CD4-positive, alpha-beta T cell treated with Interleukin-4 for 1 hour (primary cell): ENCODE data around the gene MYL11.

Experiments
- DNase-seq, 2 donors: peaks; one replicate each; pipeline ENCODE4 v3.0.0-alpha.2; 2020 to 2022

Gene MYL11

GRCh38 chr16:30354423-30355143 lies 20.0 kb upstream of the MYL11 start:
- DNase-seq = no peak

DNA sequence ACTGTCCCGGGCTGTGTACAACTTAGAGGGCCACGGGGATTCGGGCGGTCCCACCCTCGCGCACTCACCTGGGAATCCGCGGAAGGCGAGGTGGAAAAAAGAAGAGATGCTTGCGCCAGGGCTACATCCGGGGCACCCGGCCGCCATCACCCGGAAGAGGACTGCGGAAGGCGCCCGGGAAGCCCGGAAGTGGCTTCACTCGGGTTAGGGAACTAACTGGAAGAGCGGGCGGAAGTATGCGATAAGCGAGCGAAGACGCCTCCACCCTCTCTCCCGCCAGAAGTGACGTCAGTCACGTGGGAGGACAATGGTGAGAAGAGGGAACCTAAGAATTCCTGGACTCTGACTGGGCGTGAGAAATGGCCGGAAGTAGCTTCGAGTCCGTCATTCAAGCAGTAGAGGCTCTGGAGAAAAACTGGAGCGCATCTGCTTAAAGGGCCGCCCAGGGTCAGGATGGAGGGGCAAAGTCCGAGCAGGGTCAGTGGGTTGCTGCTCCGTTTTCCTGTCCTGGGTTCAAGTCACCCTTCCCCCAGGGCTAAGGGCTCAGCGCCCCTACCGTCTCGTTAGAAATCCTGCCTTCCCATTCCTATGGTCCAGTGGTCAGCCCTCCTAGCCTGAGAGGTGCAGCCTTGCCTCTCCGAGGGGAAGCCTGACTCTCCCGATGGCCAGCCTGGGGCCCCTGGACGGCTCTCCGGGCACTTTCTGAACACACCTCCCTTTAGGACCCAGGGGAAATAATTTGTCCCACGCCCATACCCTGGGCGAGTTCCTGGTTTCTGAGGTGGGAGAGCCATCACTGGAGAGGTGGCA lies 19.3 kb upstream of the MYL11 start, which contains the start of gene CD2BP2:
CD2BP2 (minus strand) TSS at position 165 of the 810 bp plus-strand sequence. CDS start 627 bp downstream, outside the sequence.
- DNase-seq = peak; percentile 90 to 93

GRCh38 chr16:30355954-30356308 lies 18.7 kb upstream of the MYL11 start:
- no peak for DNase-seq

GRCh38 chr16:30356401-30357084 lies 18.1 kb upstream of the MYL11 start:
- DNase-seq = no peak

DNA sequence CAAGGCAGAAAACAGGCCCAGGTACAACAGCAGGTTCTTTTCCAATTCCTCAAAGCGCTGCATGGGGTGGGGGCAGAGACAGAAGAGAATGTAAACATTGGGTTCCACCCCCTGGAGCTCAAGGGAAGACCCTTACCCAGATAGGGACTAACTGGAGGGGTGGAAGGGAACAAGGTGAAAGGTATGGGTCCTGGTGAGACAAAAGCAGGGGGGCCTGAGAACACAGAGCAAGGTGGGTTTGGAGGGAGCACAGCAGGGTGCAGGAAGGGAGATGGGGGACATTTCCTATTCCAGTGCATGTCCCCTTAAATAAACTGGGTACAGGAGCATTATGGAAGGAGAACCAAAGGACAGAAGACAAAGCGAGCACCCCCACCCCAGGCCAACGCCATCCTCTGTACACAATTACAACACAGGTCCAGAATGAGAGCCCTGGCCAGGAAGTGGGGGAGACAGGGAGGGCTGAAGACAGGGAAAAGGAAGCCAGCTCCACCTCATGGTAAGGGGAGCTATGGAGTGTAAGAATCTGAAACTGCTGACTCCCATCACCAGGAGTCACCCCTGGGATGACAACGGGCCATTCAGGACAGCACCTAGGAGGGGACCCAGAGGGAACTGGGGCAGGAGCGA lies 17.4 kb upstream of the MYL11 start:
- no peak for DNase-seq

DNA sequence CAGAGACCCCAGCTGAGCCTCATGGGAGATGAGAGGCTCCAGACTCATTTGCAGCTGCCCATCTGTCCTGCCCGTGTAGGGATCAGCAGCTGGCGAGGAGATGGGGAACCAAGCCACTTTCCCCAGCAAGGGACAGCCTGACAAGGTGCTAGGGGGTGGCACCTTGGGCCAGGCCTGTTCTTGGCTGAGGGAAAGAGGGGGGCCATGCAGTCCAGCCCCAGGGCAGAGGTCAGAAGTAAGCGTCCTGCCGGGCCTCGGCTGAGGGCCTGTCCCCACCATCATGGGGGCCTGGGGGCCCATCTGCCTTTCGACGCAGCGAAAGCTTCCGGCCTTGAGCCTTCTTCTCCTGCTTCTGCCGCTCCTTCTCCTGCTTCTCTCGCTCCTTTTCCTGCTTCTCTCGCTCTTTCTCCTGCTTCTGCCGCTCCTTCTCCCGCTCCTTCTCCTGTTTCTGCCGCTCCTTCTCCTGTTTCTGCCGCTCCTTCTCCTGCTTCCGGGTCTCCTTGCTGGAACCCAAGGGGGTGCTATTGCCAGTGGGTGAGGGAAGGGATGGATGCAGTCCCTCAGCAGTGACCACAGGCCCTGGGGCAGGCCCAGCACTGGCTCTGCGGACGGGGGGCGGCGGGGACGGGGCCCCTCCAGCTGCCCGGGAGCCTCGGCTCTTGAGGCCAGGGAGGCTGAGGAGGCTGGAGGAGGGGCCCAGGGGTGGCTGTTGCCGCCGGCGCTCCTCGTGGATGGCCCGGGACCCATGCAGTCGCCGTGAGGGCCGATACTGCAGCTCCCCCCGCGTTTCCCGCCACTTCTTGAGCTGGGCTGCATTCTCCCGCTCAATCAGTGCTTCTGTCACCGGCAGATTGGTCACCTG lies 16.7 kb upstream of the MYL11 start:
- DNase-seq = no peak

- DNase-seq = no peak
Observed at GRCh38 chr16:30358577-30358936, 16.0 kb upstream of the MYL11 start.

- no peak for DNase-seq
Observed at GRCh38 chr16:30358990-30359870, 15.4 kb upstream of the MYL11 start.

DNA sequence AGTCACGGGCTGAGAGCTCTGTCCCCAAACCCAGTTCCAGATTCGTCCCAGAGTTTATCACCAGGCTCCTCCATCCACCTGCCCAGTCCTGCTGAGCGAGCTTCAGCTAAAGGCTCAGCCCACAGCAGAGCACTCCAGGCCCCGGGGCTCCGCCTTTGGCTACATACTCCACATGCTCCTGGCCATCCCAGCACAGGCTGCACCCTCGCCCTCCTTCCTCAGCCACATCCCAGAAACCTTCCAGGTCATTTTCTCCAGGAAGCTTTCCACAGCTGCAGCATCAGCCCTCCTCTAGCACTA lies 14.8 kb upstream of the MYL11 start:
- no peak for DNase-seq

- DNase-seq = no peak
Observed at GRCh38 chr16:30361180-30361579, 13.4 kb upstream of the MYL11 start.

- no peak for DNase-seq
Observed at GRCh38 chr16:30365200-30365599, 9.4 kb upstream of the MYL11 start.

- no peak for DNase-seq
Observed at GRCh38 chr16:30366511-30366910, 8.1 kb upstream of the MYL11 start.

GRCh38 chr16:30367349-30368009 lies 7.1 kb upstream of the MYL11 start:
- DNase-seq = no peak

GRCh38 chr16:30368122-30368791 lies 6.3 kb upstream of the MYL11 start:
- peak in 1 of 2 donors; percentile 55 for DNase-seq

DNA sequence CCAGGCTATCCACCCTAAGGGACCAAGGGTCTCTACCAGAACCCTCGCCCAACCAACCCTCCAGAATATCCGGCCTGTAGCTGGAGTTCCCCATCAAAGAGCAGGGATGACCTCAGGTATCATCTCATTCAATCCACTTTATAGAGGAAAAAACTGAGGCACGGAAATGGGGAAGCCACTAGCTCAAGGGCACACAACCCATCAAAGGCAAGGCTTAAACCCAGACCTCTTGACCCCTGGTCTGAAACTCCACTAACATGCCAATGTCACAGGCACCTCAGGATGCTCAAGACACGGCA lies 5.9 kb upstream of the MYL11 start:
- DNase-seq = no peak

DNA sequence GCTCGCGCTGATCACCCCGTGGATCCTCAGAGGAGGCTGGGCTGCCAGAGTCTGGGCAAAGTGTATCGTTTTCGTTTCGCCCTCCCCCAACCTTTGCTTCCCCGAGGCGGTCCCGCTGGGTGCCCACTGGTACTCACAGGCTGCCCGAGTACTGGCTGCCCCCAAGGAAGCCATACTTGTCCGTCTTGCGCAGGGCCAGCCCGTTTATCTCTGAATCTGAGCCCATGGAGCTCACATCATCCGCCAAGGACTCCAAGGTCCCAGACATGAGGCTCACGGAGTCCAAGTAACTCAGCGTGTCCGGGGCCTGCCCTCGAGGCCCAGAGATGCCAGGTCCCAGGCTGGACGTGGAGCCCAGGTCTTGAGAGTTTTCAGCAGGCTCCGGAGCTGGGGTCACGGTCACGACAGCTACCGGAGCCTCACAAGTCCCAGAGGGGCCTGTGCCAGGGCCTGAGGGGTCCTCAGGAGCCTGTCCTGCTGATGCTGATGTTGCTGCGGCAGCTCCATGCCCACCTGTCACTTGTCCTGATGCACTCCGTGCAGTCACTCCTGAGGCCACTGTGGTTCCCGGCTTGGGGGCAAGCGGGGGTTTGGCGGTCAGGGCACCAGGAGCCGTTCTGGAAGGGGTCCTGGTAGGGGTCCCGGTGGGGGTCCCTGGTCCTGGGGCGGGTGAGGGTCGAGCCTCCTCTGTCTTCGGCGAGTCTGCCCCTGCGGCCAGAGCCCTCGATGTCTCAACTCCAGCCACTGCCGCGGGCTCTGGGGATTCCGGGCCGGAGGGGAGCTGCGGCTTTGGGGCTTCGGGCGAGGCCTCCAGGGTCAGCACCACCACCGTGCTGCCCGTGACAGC lies 5.3 kb upstream of the MYL11 start:
- DNase-seq = no peak

DNA sequence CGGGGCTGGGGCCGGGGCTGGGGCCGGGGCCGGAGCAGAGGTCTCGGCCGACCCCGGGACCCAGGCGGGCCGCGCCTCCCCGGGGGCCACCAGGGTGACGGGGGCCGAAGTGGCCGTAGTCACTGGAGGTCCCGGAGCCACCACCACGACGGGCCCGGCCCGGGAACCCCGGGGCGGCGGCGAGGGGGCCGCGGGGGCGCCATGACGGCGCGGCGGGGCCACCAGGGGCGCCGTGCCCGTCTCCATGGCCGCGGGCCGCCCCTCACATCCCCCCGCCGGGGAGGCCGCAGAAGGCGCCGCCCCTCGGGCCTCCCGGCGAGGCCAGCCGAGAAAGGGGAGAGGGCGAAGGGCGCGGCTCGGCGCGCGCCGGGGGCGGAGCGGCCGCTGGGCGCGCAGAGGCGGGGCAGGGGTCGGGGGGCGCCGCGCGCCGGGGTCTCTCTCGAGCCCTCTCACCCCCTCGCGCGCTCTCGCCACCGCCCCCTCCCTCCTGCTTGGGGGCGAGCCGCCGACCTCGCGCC lies 4.6 kb upstream of the MYL11 start:
- DNase-seq = no peak

GRCh38 chr16:30370456-30371247 lies 4.0 kb upstream of the MYL11 start, which contains the start of gene TBC1D10B:
Gene TBC1D10B (minus strand): TSS chr16:30370494. CDS start chr16:30370183, 311 bp downstream.
- DNase-seq = peak; percentile 100
